Pancreas (tissue), 10 donors: ENCODE data around the gene SCYGR6. TPM values are rescaled to one million over a fixed set of nuclear protein-coding genes. Genes with fewer than 3 reads are reported as not detected.

ENCODE experiments used
- ATAC-seq, 4 donors: fragments of 200-7000 bp; cut with Tn5 transposase; one replicate each; pipeline versions ENCODE4 v1.8.0 to v1.9.1; 2020; ENCODE audit warnings: mild to moderate bottlenecking in 4 of 4, moderate library complexity in 4 of 4
- DNase-seq, 6 donors: peaks; one replicate each; pipeline ENCODE4 v3.0.0-alpha.2; 2020
- FAIRE-seq: peaks from 2 replicates; lab custom pipeline; 2012; peaks lifted over from hg19 to GRCh38; lab: Jason Lieb, UNC
- H3K27ac ChIP-seq, 4 donors: fragments of 200-600 bp; sonication (generic); 1 replicate in 3 of 4; 2 replicates in 1 of 4; pipeline versions ENCODE4 v1.5.0 to v1.8.0; 2020
- H3K27me3 ChIP-seq, 4 donors: fragments of 200-600 bp; one replicate each; pipeline ENCODE4 v1.8.0; 2021
- H3K36me3 ChIP-seq, 3 donors: fragments of 200-600 bp; sonication (generic) in 1 of 3; one replicate each; pipeline versions ENCODE4 v1.5.0 to v1.8.0; 2020 to 2021
- H3K4me1 ChIP-seq, 3 donors: fragments of 200-600 bp; one replicate each; pipeline ENCODE4 v1.8.0; 2021
- H3K4me3 ChIP-seq, 4 donors: fragments of 200-600 bp; sonication (generic) in 2 of 4; one replicate each; pipeline versions ENCODE4 v1.5.0 to v1.8.0; 2020 to 2021
- H3K9me3 ChIP-seq, 4 donors: fragments of 200-600 bp; one replicate each; pipeline ENCODE4 v1.8.0; 2021
- WGBS, 2 donors: extraction: QIAGEN DNeasy Blood & Tissue Kit; methylation state at CpG; one replicate each; pipeline ENCODE4 v1.1.7; 2013; 5-methylcytosine and 5-hydroxymethylcytosine counted together
- intact Hi-C, 3 donors: fragments of 100-400 bp; cut with DNase I; formaldehyde crosslinking; loops; one replicate each; pipeline versions ENCODE4 v1.11.1 to v1.14.2; 2022
- polyA plus RNA-seq, 2 donors: library from polyadenylated mRNA; stranded (reverse); fragments of 200-250 nt; gene quantifications; one replicate each; pipeline ENCODE4 v1.2.3, GENCODE V29; 2013
- total RNA-seq, 6 donors: library from RNA; stranded (reverse); fragmentation: NEBNext Ultra II Directional in 4 of 6; extraction: Animal tissue kit (Norgen Biotek cat#: 25700) in 4 of 6; gene quantifications; one replicate each; pipeline versions ENCODE4 v1.2.1 to v1.2.4, GENCODE V29; 2021 to 2023
- TF ChIP-seq, protein P1 (sequence below), 4 donors: fragments of 200-600 bp; sonication (generic) in 3 of 4; IDR thresholded peaks; one replicate each; pipeline versions ENCODE4 v1.5.0 to v1.8.0; 2021; ENCODE audit warnings: antibody characterized with exemption in 4 of 4
- donor health status: healthy with polysubstance abuse.
- donor health status: DM: no; HTN: no; CAD: no; lungs with moderate emphysema.
- donor health status: DM: no; HTN: no; CAD: no.
- donor health status: control.
- donor health status: control.
- donor health status: Bipolar disorder and iron deficiency.
- donor health status: DM: yes; HTN: yes; CAD: no.
- donor health status: DM: no; HTN: no; CAD: no.
- donor health status: DM: no; HTN: no; CAD: no.
- donor health status: DM: yes; HTN: yes; CAD: no.

SCYGR6 gene, protein sequence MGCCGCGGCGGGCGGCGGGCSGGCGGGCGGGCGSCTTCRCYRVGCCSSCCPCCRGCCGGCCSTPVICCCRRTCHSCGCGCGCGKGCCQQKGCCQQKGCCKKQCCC
- total RNA-seq, result not detected
- not detected for polyA plus RNA-seq

DNA sequence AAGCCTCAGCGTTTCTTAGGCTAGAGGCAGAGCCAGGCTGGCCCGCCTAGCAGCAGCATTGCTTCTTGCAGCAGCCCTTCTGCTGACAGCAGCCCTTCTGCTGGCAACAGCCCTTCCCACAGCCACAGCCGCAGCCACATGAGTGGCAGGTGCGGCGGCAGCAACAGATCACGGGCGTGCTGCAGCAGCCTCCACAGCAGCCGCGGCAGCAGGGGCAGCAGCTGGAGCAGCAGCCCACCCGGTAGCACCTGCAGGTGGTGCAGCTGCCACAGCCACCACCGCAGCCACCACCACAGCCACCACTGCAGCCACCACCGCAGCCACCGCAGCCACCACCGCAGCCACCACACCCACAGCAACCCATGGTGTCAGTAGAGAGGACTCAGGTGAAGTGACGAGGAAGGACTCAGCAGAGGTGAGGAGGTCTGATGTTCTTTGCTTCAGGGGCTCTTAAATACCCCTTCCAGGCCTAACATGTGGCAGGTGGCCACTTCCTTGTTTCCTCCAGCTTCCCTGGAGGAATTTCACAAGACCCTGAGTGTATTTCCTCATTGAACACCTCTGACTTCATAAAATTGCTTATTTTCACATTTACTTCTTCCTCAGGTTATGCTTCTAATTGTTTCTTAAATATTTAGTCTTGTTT lies at the start of gene SCYGR6:
SCYGR6 (minus strand) TSS at position 364 of the 646 bp plus-strand sequence; CDS start at position 364, 0 bp downstream.
- FAIRE-seq (no peak), DNase-seq (no peak), ATAC-seq (no peak)
- Histone ChIP-seq H3K27me3 (no peaks in the 10 kb centered on the region), H3K4me1 (no peaks in the 10 kb centered on the region), H3K27ac (no peak within 1 kb of the TSS), H3K36me3 (no peaks in the 10 kb centered on the region), H3K4me3 (no peak within 1 kb of the TSS), H3K9me3 (no peaks in the 10 kb centered on the region)
- intact Hi-C loops, result no loop called here
- TF ChIP-seq, protein P1, sequence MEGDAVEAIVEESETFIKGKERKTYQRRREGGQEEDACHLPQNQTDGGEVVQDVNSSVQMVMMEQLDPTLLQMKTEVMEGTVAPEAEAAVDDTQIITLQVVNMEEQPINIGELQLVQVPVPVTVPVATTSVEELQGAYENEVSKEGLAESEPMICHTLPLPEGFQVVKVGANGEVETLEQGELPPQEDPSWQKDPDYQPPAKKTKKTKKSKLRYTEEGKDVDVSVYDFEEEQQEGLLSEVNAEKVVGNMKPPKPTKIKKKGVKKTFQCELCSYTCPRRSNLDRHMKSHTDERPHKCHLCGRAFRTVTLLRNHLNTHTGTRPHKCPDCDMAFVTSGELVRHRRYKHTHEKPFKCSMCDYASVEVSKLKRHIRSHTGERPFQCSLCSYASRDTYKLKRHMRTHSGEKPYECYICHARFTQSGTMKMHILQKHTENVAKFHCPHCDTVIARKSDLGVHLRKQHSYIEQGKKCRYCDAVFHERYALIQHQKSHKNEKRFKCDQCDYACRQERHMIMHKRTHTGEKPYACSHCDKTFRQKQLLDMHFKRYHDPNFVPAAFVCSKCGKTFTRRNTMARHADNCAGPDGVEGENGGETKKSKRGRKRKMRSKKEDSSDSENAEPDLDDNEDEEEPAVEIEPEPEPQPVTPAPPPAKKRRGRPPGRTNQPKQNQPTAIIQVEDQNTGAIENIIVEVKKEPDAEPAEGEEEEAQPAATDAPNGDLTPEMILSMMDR (IDR thresholded peaks at IDR 0.05), result no peak
- WGBS, 2 donors, result 82 to 83% methylated on average over 15 of the region's 15 CpGs

DNA sequence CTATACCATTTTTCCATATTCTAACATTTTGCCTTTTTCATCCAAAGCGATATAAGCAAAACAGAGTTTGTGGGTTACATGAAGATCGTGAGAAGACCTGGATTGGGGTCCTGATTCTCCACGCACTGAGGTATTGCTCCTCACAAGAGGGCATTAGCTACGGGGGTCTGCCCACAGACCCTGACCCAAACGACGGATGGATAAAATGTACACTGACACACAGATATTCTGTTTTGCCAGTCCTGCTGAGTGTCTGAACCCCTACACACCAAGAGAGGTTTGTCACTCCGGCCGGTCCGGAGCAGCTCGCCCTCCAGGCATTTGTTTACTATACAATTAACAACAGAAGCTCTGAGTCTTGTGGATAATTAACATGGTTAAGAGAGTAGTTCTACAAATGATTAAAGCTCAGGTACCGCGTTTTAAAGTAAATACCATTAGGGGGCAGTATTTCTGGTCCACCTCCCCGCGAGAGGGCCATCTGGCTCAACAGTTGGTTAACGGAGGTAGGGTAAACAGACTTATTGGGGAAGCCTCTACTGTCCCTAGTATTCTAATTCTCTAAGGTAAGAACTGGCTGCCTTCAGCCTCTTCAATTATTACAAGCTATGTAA lies 49.6 kb upstream of the SCYGR6 start:
- Histone ChIP-seq H3K4me1 (no peaks in the 10 kb centered on the region), H3K9me3 (no peaks in the 10 kb centered on the region), H3K27ac (no peak overlapping the region), H3K36me3 (no peaks in the 10 kb centered on the region), H3K27me3 (no peaks in the 10 kb centered on the region), H3K4me3 (no peak overlapping the region)
- 24 to 30% methylated on average over 15 of the region's 15 CpGs for WGBS, 2 donors
- intact Hi-C loops, result no loop called here
- TF ChIP-seq, protein P1 (IDR thresholded peaks at IDR 0.05), result no peak
- DNase-seq, result no peak
- FAIRE-seq, result no peak
- ATAC-seq, result peak in 1 of 4 donors; percentile 18

DNA sequence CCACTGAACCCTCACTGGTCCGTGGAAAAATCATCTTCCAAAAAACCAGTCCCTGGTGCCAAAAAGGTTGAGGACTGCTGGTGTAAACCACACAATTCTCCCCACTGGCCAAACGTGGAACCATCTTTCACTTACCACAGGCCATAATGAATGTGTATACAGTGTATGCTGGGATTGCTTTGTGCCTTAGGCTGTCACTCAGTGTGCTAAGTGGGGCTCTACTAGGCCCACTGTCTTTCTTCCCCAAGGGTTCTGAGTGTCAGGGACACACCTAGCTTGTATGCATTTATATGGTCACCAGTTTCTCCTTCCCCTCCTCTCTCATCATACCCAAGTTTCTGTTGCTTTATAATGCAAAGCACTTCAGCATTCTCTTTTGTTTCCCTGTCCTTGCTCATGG lies 48.4 kb upstream of the SCYGR6 start:
- no peak for ATAC-seq
- Histone ChIP-seq H3K9me3 (no peaks in the 10 kb centered on the region), H3K4me1 (no peaks in the 10 kb centered on the region), H3K27ac (no peak overlapping the region), H3K36me3 (no peaks in the 10 kb centered on the region), H3K27me3 (no peaks in the 10 kb centered on the region), H3K4me3 (no peak overlapping the region)
- intact Hi-C loops, result no loop called here
- WGBS, 2 donors, result 50 to 57% methylated on average over 2 of the region's 2 CpGs
- no peak for DNase-seq
- FAIRE-seq, result no peak
- TF ChIP-seq, protein P1 (IDR thresholded peaks at IDR 0.05), result no peak

DNA sequence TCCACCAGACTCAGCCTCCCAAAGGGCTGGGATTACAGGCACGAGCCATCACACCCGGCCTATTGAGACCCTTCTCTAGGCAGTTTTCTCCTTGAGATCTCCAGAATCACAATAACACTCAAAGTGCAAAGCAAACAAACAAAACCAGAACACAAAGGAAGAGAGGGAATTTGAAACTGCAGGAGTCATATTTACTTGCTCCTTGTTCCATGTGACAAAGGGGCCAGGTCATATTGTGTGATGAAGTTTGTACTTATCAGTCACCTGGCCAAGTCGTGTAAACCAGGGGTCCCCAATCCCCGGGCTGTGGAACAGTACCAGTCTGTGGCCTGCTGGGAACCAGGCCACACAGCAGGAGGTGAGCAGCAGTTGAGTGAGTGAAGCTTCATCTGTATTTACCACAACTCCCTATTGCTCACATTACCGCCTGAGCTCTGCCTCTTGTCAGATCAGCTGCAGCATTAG lies 47.7 kb upstream of the SCYGR6 start:
- Histone ChIP-seq H3K4me1 (no peaks in the 10 kb centered on the region), H3K4me3 (no peak overlapping the region), H3K27ac (no peak overlapping the region), H3K36me3 (no peaks in the 10 kb centered on the region), H3K9me3 (no peaks in the 10 kb centered on the region), H3K27me3 (no peaks in the 10 kb centered on the region)
- ATAC-seq, result no peak
- DNase-seq, result no peak
- WGBS, 2 donors, result 59 to 67% methylated on average over 5 of the region's 5 CpGs
- intact Hi-C loops, result no loop called here
- TF ChIP-seq, protein P1 (IDR thresholded peaks at IDR 0.05), result no peak
- FAIRE-seq, result no peak
